ENCODE measurements around the gene ESPN.

Gene ESPN

DNA sequence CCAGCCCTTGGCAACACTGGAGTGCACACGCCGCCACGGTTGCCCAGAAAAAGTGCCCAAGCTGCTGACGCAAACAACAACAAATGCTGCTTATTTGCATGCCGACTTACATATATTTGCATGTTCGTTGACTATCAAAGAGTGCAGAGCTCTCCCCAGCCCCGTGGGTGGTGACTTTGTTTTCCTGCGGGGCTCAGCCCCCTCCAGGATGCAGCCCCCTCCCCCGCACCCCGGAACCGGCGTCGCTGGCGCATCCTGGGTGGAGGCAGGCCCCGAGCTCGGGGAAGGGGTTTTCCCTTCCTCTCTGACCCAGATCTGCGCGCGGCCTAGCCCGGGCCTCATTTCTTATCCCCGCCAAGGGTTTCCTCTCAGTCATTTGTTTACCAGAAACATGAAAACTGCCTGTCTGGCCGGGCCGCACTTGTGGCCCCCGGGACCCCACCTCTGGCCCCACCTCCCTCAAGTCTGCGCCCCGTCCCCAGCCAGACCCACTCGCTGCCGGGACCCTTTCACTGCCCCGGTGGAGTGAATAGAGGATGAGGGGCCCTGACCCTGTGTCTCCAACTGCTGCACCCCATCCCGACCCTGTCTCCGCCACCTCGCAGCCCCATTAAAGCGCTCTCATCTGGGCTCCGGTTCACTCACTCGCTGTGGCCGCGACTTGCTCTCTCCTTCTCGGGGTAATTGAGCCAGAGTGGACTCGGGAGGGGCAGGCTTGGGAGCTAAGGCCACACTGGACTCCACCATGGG lies 35.9 kb downstream of the ESPN start:
- TF ChIP-seq ZNF274 (IDR thresholded peaks at IDR 0.05; ENCODE audit: low read depth, low read length) = no peak
- no peak overlapping the region for H3K4me3 ChIP-seq (ENCODE audit: low read length)

DNA sequence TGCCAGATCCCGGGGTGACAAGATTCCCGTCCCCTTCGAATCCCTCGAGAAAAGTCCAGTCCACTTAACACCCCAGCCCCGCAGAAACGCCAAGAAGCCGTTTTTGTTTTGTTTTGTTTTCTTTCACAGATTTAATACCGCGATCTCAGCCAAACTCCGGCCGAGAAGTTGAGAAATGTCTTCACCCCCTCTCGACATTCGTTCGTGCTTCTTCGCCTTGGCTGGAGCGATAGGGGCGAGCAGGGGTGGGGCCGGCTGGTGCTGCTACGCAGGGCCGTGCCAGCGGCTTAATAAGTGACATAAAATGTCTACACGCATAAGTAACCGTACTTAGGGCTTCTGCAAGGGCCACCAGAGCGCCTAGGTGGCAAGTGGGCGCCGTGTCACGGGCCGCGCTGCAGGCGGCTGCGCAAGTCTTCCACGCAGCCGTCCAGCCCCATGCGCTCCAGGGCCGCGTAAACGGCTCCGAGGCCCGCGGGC lies 36.5 kb downstream of the ESPN start:
- H3K4me3 ChIP-seq (ENCODE audit: low read length) = no peak overlapping the region
- no peak for TF ChIP-seq ZNF274 (IDR thresholded peaks at IDR 0.05; ENCODE audit: low read depth, low read length)

DNA sequence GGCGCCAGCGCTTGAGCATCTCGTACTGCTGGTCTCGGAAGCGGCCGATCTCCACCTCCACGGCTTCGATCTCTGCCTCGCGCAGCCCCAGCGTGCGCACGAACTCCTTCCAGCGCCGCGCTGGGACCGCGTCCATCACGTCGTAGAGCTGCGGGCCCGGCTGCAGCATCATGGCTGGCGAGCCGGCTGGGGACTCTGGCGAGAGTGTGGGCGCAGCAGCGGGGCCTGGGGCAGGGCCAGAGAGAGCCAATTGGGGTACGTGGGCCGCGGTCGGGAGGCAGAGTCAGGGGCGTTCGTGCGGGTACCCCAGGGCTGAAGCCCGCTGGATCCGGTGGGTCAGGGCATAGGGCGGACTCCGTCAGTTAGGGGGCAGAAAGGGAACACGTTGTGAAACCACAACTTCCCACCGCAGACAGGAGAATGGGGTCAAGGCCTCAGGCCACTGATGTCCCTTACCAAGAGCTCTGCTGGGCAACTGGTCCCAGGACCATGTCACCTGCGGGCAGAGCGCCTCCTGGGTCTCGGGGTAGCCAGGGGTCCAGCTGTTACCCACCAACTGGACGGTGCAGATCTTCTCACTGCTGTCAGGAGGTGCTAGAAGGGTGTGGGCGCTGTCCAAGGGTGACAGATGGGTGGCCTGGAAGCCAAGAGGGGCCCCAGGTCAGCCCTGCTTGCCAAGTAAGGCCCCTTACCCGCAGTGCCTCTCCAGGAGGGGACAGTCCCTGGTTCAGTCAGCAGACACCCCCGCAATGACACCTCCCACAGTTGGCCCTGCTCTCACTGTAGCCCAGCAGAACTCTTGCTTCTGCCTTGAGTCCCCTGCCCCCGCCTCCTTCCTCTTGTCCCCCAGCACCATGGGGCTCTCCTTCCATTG lies 37.2 kb downstream of the ESPN start:
- TF ChIP-seq ZNF274 (IDR thresholded peaks at IDR 0.05; ENCODE audit: low read depth, low read length) = no peak
- no peak overlapping the region for H3K4me3 ChIP-seq (ENCODE audit: low read length)

DNA sequence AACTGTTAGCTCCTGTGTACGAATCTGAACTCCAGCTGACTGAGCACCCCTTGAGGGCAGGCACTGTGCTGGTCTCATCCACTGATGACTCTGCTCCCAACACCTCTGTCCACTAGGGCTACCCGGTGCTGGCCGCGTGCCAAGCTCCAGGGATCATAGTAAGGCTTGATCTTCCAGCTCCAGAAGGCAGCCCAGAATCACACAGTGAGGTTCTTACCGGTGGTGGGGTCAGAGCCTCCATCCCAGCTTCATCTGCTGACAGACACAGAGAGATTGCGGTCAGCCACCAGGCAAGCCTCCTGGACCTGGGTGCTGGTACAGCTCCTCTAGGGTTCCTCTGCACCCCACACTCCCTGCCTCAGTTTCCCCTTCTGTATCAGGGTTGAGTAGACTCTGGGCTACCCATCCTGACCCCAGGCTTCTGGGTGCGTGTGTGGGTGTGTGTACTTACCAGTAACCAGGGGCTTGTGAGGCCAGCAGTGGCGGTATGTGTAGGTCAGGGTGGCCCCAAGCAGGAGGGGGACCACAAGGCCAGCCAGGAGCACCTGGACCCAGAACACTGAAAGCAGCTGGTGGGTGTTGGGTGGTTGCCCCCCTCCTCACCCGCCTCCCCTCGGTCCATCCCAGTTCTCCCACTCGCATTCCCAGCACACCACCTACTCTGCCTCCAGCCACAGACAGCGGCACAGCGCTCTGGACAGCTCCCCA lies 38.0 kb downstream of the ESPN start:
- H3K4me3 ChIP-seq (ENCODE audit: low read length) = no peak overlapping the region
- TF ChIP-seq ZNF274 (IDR thresholded peaks at IDR 0.05; ENCODE audit: low read depth, low read length) = no peak

DNA sequence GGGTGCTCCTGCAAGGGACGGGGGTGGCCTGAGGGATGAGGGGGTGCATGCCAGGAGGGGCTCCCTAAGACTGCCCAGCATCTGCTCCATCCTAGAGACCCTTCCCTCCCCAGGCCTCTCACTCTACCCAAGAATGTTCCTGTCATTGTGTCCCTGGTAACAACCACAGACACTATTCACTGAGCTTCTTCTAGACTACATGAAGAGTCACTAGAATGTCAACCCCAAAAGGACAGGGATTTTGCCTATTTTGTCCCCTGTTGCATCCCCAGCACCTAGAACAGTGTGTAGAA lies 38.5 kb downstream of the ESPN start:
- no peak for TF ChIP-seq ZNF274 (IDR thresholded peaks at IDR 0.05; ENCODE audit: low read depth, low read length)
- no peak overlapping the region for H3K4me3 ChIP-seq (ENCODE audit: low read length)

DNA sequence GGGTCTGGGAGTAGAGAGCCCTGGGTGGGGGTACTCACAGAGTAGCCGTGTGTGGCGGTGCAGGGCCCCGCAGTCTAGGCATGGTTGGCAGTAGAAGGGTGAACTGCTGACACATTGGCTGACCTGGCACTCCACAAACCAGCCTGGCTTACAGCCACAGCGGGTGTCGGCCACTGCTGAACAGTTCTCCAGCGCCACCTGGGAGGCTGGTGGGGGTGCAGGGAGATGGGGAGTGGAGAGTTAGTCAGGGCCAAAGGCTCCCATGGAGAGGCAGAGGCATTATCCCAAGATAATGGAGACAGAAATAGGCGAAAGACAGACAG lies 39.9 kb downstream of the ESPN start:
- TF ChIP-seq ZNF274 (IDR thresholded peaks at IDR 0.05; ENCODE audit: low read depth, low read length) = no peak
- no peak overlapping the region for H3K4me3 ChIP-seq (ENCODE audit: low read length)

DNA sequence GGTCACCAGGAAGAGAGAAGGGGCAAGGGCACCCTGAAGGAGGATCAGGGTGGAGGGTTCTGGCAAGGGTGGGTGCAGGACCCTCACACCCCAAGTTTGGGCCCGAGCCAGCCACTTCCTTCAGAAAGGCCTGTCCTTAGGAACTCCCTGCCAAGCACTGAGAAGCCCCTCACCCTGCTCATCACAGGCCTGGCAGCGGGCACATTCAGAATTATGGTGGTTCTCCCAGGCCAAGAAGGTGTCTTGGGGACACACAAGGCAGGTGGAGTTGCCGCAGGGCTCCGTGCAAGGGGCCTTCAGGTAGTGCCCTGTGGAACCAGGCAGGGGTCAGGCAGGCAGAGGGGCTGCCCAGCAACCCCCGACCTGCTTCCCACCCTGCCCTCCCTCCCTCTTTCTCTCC lies 40.3 kb downstream of the ESPN start:
- H3K4me3 ChIP-seq (ENCODE audit: low read length) = no peak overlapping the region

DNA sequence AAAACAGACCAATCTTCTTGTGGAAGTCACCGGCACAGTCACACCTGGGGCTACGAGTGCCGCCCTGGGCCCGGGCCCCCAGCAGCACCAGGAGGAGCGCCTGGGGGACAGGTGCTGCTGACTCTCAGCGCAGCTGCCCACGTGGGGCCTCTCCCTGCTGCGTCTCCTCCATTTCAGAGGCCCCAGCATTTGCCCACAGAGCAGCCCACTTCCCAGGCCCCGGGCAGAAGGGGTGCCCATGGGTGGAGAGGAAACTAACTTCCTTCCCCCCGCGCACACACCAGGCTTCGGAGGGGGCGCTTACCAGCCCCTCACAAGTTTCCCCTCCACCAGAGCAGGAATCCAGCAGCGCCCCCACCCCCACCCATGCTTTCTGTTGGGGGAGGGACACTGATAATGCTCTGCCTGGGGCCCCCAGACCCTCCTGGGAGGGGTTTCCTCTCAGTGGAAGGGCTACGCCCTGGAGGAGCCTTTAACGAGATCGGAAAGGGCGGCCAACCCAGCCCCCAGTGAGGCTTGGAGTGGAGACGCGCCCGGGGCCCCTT lies 41.0 kb downstream of the ESPN start:
- TF ChIP-seq ZNF274 (IDR thresholded peaks at IDR 0.05; ENCODE audit: low read depth, low read length) = no peak
- H3K4me3 ChIP-seq (ENCODE audit: low read length) = no peak overlapping the region

More for the DNA sequence above, 40.3 kb downstream of the ESPN start:
- TF ChIP-seq ZNF274 (IDR thresholded peaks at IDR 0.05; ENCODE audit: low read depth, low read length) = no peak

DNA sequence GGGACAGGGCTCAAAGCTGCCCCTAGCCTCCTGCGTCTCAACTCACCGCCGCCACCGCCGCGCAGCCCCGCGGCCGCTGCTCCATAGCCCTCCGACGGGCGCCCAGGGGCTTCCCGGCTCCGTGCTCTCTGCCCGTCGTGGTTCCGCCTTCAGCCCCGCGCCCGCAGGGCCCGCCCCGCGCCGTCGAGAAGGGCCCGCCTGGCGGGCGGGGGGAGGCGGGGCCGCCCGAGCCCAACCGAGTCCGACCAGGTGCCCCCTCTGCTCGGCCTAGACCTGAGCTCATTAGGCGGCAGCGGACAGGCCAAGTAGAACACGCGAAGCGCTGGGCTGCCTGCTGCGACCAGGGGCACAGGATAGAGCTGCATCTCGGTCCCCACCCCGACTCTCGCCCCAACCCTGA lies 41.4 kb downstream of the ESPN start, which contains the start of gene TNFRSF25:
TSS of gene TNFRSF25 (minus strand) at position 151 of the 400 bp plus-strand sequence. CDS start at position 85, 66 bp downstream.
- no peak within 1 kb of the TSS for H3K4me3 ChIP-seq (ENCODE audit: low read length)
- no peak for TF ChIP-seq ZNF274 (IDR thresholded peaks at IDR 0.05; ENCODE audit: low read depth, low read length)

DNA sequence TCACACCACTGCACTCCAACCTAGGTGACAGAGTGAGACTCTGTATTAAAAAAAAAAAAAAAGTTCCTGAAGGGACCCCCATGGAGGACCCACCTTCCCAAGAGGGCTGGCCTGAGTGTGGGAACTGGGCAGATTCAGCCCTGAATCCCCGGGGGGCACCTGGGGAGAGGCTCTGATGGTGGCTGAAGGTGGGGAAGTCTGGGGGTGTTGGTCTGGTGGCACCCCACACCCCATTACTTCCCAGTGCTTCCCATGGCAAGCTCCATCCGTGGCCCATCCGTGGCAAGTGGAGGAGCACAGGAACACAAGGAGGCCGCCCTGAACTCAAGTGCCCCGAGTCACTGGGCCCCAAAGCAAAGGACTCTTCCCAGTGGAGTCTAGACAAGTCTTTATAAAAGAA lies 42.2 kb downstream of the ESPN start:
- H3K4me3 ChIP-seq (ENCODE audit: low read length) = no peak overlapping the region
- no peak for TF ChIP-seq ZNF274 (IDR thresholded peaks at IDR 0.05; ENCODE audit: low read depth, low read length)

DNA sequence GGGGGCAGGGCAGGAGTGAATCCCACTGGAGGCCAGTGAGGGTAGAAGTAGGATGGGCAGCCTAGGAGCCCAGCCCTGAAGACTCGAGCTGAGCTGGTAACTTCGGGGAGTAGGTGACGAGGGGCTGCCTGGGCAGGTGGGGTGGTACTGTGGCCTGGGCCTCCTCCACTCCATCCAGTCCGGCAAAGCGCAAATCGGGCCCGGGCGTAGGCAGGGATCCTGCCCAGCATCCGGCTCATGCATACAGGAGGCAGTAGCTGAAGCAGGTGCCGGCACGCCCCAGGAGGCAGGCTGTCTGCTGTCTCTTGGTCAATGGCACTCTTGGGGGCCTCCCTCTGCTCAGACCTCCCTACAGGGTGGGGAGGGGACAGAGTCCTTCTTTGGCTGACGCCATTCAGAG lies 42.6 kb downstream of the ESPN start:
- TF ChIP-seq ZNF274 (IDR thresholded peaks at IDR 0.05; ENCODE audit: low read depth, low read length) = no peak
- H3K4me3 ChIP-seq (ENCODE audit: low read length) = no peak overlapping the region

DNA sequence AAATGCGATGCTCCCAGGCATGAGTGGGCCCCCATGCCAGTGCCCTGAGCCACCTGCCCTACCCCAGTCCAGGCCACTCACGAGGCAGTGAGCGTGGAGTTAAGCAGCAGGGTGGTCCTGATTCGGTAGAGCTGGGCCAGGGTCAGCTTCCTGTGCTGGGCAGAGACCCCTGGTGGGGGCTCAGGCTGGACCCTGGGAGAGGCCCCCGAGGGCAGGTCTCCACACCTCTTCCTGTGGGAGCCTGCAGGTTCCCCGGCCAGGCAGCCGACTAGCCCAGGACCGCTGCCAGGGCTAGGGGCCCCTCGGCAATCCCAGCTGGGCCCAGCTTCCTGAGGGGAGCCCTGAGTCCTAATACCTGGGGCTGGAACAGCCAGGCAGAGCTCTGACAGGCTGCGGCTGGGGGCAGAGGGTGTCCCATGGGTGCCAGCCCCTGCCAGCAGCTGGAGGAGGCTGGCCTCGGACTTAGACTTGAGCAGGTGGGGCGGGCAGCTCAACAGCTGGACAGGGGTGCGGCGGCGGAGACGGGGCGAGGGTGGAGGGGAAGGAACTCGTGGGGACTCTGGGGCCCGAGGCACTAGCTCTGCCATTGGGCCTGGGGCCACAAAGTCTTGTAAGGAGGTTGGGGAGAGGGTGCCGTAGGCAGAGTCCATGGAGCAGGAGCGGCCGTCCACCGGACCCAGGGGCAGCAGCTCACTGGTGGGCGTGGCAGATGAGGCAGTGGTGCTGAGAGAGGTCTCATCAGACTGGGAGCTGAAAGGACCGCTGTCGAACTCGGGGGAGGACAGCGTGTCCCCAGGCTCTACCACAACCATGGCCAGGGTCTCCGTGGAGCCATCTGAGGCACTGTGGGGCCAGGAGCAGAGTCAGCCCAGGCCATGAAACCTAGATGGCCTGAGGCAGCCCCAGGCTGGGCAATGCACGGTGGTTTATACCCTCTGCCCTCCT lies 43.4 kb downstream of the ESPN start:
- H3K4me3 ChIP-seq (ENCODE audit: low read length) = no peak overlapping the region
- TF ChIP-seq ZNF274 (IDR thresholded peaks at IDR 0.05; ENCODE audit: low read depth, low read length) = no peak

DNA sequence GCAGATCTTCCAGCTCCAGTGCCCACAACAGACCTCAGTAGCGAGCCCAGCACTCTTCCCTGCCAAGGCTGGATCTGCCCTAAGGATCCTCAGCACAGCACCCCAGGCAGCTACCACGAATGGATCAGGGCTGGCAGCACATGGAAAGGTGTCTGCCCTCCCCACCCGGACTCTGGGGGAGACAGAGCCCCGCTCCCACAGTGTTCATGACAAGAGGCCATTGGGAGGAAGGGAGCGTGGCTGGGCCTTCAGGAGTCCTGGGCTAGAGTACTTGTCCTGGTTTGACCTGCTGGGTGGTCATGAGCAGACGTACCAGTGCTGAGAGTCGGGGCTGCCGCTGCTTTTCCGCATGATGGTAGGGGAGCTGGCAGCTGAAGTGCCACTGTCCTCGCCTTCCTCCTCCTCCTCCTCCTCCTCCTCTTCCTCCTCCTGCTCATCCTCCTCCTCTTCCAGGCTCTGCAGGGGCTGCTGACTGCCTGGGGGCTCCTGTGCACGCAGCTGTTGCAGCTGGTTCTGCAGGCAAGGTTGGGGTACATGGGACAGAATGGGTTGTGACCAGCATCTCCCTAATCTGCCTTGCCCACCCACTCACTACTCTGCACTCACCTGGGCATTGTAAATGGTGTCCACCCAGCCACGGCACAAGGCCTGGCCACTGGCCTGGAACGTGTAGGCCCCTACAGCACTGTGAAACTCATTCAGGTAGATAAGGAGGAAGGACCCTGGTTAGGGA lies 44.3 kb downstream of the ESPN start:
- H3K4me3 ChIP-seq (ENCODE audit: low read length) = no peak overlapping the region
- no peak for TF ChIP-seq ZNF274 (IDR thresholded peaks at IDR 0.05; ENCODE audit: low read depth, low read length)

All from GM08714 (cell line).